GM12878 (cell line): ENCODE measurements around the gene SLC34A1. TPM values are rescaled to one million over a fixed set of nuclear protein-coding genes. Genes with fewer than 3 reads are reported as not detected.

Experiments used
- ATAC-seq: fragments of 200-7000 bp; cut with Tn5 transposase; 3 replicates; pipeline ENCODE4 v1.9.1; 2020; ENCODE audit warnings: mild to moderate bottlenecking, moderate library complexity
- BruUV-seq: library from RNA; stranded (reverse); fragments of 400-500 nt; replicated peaks from 2 replicates; lab custom pipeline; 2021; lab: Mats Ljungman, UMichigan
- CTCF ChIA-PET: fragments of 300-600 bp; sonication (Branson Sonifier 250); formaldehyde crosslinking; extraction: SDS; loops from one replicate; lab custom pipeline; 2021; ENCODE audit warnings: inconsistent platforms; lab: Yijun Ruan, JAX
- POLR2A ChIA-PET: fragments of 350-600 bp; formaldehyde crosslinking; extraction: SDS; loops from one replicate; lab custom pipeline; 2021; ENCODE audit warnings: inconsistent platforms; lab: Charles Lee
- RAD21 ChIA-PET: fragments of 300-600 bp; sonication (Branson Sonifier 250); formaldehyde crosslinking; loops from one replicate; lab custom pipeline; 2023; ENCODE audit warnings: antibody characterized with exemption; ENCODE audit not compliant: unreplicated experiment; lab: Charles Lee
- SMC1A ChIA-PET: fragments of 300-600 bp; sonication (Branson Sonifier 250); formaldehyde crosslinking; loops from one replicate; lab custom pipeline; 2023; ENCODE audit not compliant: unreplicated experiment, uncharacterized antibody; lab: Charles Lee
- DNase-seq: peaks from one replicate; pipeline ENCODE4 v3.0.0-alpha.2; 2011; ENCODE audit warnings: low read depth, low spot score
- FAIRE-seq: peaks from 3 replicates; lab custom pipeline; 2011; peaks lifted over from hg19 to GRCh38; lab: Jason Lieb, UNC
- H2AFZ ChIP-seq: 2 replicates; pipeline ENCODE4 v1.6.0; 2011; ENCODE audit warnings: low read depth, low read length, control low read depth; ENCODE audit not compliant: control insufficient read depth
- H3K27ac ChIP-seq: 2 replicates; pipeline ENCODE4 v1.5.1; 2011; ENCODE audit warnings: control low read depth; ENCODE audit not compliant: control insufficient read depth, insufficient read depth
- H3K27me3 ChIP-seq, 2 experiments: replicated peaks in 1 of 2; 2 replicates each; pipeline versions ENCODE4 v1.6.0 to v1.6.1; 2011; ENCODE audit warnings: low read length in 1 of 2; ENCODE audit not compliant: control insufficient read depth in 2 of 2, insufficient read depth in 2 of 2
- H3K36me3 ChIP-seq, 2 experiments: 2 replicates each; pipeline ENCODE4 v1.5.1; 2011; ENCODE audit warnings: low read length in 1 of 2; ENCODE audit not compliant: control insufficient read depth in 2 of 2, insufficient read depth in 2 of 2
- H3K4me1 ChIP-seq: 2 replicates; pipeline ENCODE4 v1.6.1; 2011; ENCODE audit warnings: mild to moderate bottlenecking, low read length, moderate library complexity, mixed read lengths; ENCODE audit not compliant: control insufficient read depth, insufficient read depth
- H3K4me2 ChIP-seq: 2 replicates; pipeline ENCODE4 v1.6.0; 2011; ENCODE audit warnings: control low read depth; ENCODE audit not compliant: control insufficient read depth, insufficient read depth
- H3K4me3 ChIP-seq: fragments of 200-600 bp; sonication (generic); 2 replicates; pipeline ENCODE4 v1.5.1; 2016
- H3K79me2 ChIP-seq: 2 replicates; pipeline ENCODE4 v1.6.0; 2011; ENCODE audit warnings: low read length; ENCODE audit not compliant: control insufficient read depth, insufficient read depth
- H3K9ac ChIP-seq: 2 replicates; pipeline ENCODE4 v1.8.0; 2011; ENCODE audit warnings: low read length, control low read depth, mixed read lengths; ENCODE audit not compliant: control insufficient read depth, insufficient read depth
- H3K9me3 ChIP-seq: replicated peaks from 3 replicates; pipeline ENCODE4 v1.5.1; 2011; ENCODE audit warnings: mild to moderate bottlenecking, low read length; ENCODE audit not compliant: control insufficient read depth, insufficient read depth
- H4K20me1 ChIP-seq: 2 replicates; pipeline ENCODE4 v1.6.0; 2011; ENCODE audit not compliant: control insufficient read depth, insufficient read depth
- CBFB ChIP-seq: IDR thresholded peaks from 2 replicates; pipeline ENCODE4 v1.6.1; 2016; ENCODE audit warnings: antibody characterized with exemption, low read depth
- CBX3 ChIP-seq: fragments of 200-600 bp; sonication (generic); IDR thresholded peaks from 2 replicates; pipeline ENCODE4 v1.6.1; 2016; ENCODE audit warnings: low read depth, borderline replicate concordance
- ESRRA ChIP-seq: IDR thresholded peaks from 2 replicates; pipeline ENCODE4 v1.6.1; 2012; ENCODE audit warnings: mild to moderate bottlenecking, low read length, improper control_type of control experiment
- IRF4 ChIP-seq: IDR thresholded peaks from 2 replicates; pipeline ENCODE4 v1.6.1; 2011; ENCODE audit warnings: low read depth, low read length
- PML ChIP-seq: IDR thresholded peaks from 2 replicates; pipeline ENCODE4 v1.6.1; 2012; ENCODE audit warnings: low read length, inconsistent platforms
- RCOR1 ChIP-seq: conservative IDR thresholded peaks from 2 replicates; pipeline ENCODE4 v1.6.1; 2012; ENCODE audit warnings: low read depth, low read length, improper control_type of control experiment
- SMAD1 ChIP-seq: fragments of 450-650 bp; IDR thresholded peaks from 2 replicates; pipeline ENCODE4 v1.6.1; 2018; ENCODE audit warnings: mild to moderate bottlenecking, low read depth; ENCODE audit not compliant: partially characterized antibody
- SRF ChIP-seq, 2 experiments: IDR thresholded peaks; 2 replicates each; pipeline ENCODE4 v1.6.1; 2011; ENCODE audit warnings: low read depth in 2 of 2, low read length in 2 of 2, mild to moderate bottlenecking in 1 of 2, moderate library complexity in 1 of 2
- YY1 ChIP-seq: IDR thresholded peaks from 2 replicates; pipeline ENCODE4 v1.6.1; 2011; ENCODE audit warnings: low read depth, mild to moderate bottlenecking, low read length
- WGBS: methylation state at CpG from one replicate; pipeline ENCODE4 v1.1.6; 2016; ENCODE audit warnings: low lambda C conversion rate; ENCODE audit not compliant: insufficient replicate concordance, insufficient coverage; ENCODE audit errors: missing lambda C conversion rate; 5-methylcytosine and 5-hydroxymethylcytosine counted together
- in situ Hi-C: fragments of 300-500 bp; cut with MboI; formaldehyde crosslinking; loops from 9 replicates; pipeline ENCODE4 v1.14.3; 2018; ENCODE audit warnings: mixed read lengths
- intact Hi-C: fragments of 100-400 bp; cut with micrococcal nuclease; formaldehyde crosslinking; loops from one replicate; pipeline ENCODE4 v1.14.2; 2022; ENCODE audit not compliant: unreplicated experiment
- polyA plus RNA-seq, 11 experiments: library from polyadenylated mRNA; depleted of rRNA in 4 of 11; unstranded in 6 of 11; stranded (reverse) in 5 of 11; fragments of >200 nt; fragmentation: Nextera tagmentation in 4 of 11; fragmentation: Illumina TruSeq in 1 of 11; extraction: Ambion mirVana in 4 of 11; extraction: Trizol in 1 of 11; gene quantifications; 1 replicate in 1 of 11; 2 replicates in 10 of 11; pipeline versions ENCODE4 v1.2.1 to v1.2.3, GENCODE V29; 2011 to 2016; ENCODE audit warnings: inconsistent platforms in 2 of 11, missing spikeins in 2 of 11, low read depth in 1 of 11
- total RNA-seq, 4 experiments: library from RNA; depleted of rRNA in 3 of 4; stranded (reverse); fragments of >200 nt in 3 of 4; fragmentation: Illumina TruSeq in 1 of 4; extraction: Trizol in 1 of 4; gene quantifications; 2 replicates each; pipeline versions ENCODE4 v1.2.1 to v1.2.3, GENCODE V29; 2013 to 2021
- TF ChIP-seq, protein P1 (sequence below): IDR thresholded peaks from 2 replicates; pipeline ENCODE4 v1.6.1; 2012; ENCODE audit warnings: improper control_type of control experiment, low read depth, low read length; ENCODE audit not compliant: insufficient replicate concordance
- TF ChIP-seq, protein P2 (sequence below): fragments of 450-650 bp; formaldehyde crosslinking; IDR thresholded peaks from 2 replicates; pipeline ENCODE4 v1.4.0; 2020; ENCODE audit warnings: mild to moderate bottlenecking, moderate library complexity
- TF ChIP-seq, protein P3 (sequence below): fragments of 450-650 bp; IDR thresholded peaks from 2 replicates; pipeline ENCODE4 v1.6.1; 2014; ENCODE audit warnings: mild to moderate bottlenecking

The SLC34A1 gene
- total and polyA plus RNA-seq, 10 of the 15 experiments (the other 5 are each of a cell fraction or from before 2014, with no cell fraction given), result 0.03 to 0.14 (median 0.09) TPM; not detected in 2

- 97% methylated on average over 5 of the region's 6 CpGs for WGBS
- ChIA-PET SMC1A (no interaction called here), POLR2A (interaction anchor here (0.7 kb wide), 1 partner anchor 166 kb away, joined by 3 read pairs; no protein-coding TSS in a partner anchor), CTCF (interaction anchor here (2.1 to 2.9 kb wide), 2 partner anchors 35 to 44 kb away, joined by 4 to 13 read pairs; no protein-coding TSS in a partner anchor), RAD21 (interaction anchor here (0.7 kb wide), 1 partner anchor 38 kb away, joined by 3 read pairs; no protein-coding TSS in a partner anchor)
- no peak overlapping the region for H2AFZ ChIP-seq
- H3K79me2 ChIP-seq, result peaks cover 52% of the 10 kb centered on the region
- H3K27ac ChIP-seq, result no peak overlapping the region
- H3K27me3 ChIP-seq, result no peaks in the 10 kb centered on the region
- in situ Hi-C loops (no loop called here), intact Hi-C loops (no loop called here)
- no peak for DNase-seq
- no peak overlapping the region for H3K4me2 ChIP-seq
- no peak for ATAC-seq
- H4K20me1 ChIP-seq, result 0 out of 2 replicates have a peak, but pooled peaks cover 3% of the 10 kb centered on the region
- no peak overlapping the region for H3K4me3 ChIP-seq
- peaks cover 6% of the 10 kb centered on the region for H3K4me1 ChIP-seq
- H3K9me3 ChIP-seq, result no peaks in the 10 kb centered on the region; the same call in 1 of the 3 replicates
- H3K36me3 ChIP-seq, result peaks cover 0 to 17% of the 10 kb centered on the region in 2 experiments; a peak in 2 of 4 replicates
- FAIRE-seq, result no peak
- BruUV-seq, result no TSS peak
- H3K9ac ChIP-seq, result no peak overlapping the region
- TF ChIP-seq, protein P1, sequence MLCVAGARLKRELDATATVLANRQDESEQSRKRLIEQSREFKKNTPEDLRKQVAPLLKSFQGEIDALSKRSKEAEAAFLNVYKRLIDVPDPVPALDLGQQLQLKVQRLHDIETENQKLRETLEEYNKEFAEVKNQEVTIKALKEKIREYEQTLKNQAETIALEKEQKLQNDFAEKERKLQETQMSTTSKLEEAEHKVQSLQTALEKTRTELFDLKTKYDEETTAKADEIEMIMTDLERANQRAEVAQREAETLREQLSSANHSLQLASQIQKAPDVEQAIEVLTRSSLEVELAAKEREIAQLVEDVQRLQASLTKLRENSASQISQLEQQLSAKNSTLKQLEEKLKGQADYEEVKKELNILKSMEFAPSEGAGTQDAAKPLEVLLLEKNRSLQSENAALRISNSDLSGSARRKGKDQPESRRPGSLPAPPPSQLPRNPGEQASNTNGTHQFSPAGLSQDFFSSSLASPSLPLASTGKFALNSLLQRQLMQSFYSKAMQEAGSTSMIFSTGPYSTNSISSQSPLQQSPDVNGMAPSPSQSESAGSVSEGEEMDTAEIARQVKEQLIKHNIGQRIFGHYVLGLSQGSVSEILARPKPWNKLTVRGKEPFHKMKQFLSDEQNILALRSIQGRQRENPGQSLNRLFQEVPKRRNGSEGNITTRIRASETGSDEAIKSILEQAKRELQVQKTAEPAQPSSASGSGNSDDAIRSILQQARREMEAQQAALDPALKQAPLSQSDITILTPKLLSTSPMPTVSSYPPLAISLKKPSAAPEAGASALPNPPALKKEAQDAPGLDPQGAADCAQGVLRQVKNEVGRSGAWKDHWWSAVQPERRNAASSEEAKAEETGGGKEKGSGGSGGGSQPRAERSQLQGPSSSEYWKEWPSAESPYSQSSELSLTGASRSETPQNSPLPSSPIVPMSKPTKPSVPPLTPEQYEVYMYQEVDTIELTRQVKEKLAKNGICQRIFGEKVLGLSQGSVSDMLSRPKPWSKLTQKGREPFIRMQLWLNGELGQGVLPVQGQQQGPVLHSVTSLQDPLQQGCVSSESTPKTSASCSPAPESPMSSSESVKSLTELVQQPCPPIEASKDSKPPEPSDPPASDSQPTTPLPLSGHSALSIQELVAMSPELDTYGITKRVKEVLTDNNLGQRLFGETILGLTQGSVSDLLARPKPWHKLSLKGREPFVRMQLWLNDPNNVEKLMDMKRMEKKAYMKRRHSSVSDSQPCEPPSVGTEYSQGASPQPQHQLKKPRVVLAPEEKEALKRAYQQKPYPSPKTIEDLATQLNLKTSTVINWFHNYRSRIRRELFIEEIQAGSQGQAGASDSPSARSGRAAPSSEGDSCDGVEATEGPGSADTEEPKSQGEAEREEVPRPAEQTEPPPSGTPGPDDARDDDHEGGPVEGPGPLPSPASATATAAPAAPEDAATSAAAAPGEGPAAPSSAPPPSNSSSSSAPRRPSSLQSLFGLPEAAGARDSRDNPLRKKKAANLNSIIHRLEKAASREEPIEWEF, result no peak
- TF ChIP-seq PML (no peak), CBX3 (no peak), IRF4 (no peak), CBFB (no peak), RCOR1 (no peak), SRF (IDR thresholded peaks at IDR 0.05; ENCODE audit: low read depth in 2 of 2, low read length in 2 of 2) (no peak), SMAD1 (no peak), ESRRA (no peak), YY1 (no peak)
- TF ChIP-seq, protein P2, sequence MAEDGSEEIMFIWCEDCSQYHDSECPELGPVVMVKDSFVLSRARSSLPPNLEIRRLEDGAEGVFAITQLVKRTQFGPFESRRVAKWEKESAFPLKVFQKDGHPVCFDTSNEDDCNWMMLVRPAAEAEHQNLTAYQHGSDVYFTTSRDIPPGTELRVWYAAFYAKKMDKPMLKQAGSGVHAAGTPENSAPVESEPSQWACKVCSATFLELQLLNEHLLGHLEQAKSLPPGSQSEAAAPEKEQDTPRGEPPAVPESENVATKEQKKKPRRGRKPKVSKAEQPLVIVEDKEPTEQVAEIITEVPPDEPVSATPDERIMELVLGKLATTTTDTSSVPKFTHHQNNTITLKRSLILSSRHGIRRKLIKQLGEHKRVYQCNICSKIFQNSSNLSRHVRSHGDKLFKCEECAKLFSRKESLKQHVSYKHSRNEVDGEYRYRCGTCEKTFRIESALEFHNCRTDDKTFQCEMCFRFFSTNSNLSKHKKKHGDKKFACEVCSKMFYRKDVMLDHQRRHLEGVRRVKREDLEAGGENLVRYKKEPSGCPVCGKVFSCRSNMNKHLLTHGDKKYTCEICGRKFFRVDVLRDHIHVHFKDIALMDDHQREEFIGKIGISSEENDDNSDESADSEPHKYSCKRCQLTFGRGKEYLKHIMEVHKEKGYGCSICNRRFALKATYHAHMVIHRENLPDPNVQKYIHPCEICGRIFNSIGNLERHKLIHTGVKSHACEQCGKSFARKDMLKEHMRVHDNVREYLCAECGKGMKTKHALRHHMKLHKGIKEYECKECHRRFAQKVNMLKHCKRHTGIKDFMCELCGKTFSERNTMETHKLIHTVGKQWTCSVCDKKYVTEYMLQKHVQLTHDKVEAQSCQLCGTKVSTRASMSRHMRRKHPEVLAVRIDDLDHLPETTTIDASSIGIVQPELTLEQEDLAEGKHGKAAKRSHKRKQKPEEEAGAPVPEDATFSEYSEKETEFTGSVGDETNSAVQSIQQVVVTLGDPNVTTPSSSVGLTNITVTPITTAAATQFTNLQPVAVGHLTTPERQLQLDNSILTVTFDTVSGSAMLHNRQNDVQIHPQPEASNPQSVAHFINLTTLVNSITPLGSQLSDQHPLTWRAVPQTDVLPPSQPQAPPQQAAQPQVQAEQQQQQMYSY (CRISPR knock-in tag), result no peak
- TF ChIP-seq, protein P3, sequence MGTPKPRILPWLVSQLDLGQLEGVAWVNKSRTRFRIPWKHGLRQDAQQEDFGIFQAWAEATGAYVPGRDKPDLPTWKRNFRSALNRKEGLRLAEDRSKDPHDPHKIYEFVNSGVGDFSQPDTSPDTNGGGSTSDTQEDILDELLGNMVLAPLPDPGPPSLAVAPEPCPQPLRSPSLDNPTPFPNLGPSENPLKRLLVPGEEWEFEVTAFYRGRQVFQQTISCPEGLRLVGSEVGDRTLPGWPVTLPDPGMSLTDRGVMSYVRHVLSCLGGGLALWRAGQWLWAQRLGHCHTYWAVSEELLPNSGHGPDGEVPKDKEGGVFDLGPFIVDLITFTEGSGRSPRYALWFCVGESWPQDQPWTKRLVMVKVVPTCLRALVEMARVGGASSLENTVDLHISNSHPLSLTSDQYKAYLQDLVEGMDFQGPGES, result no peak
Measured at GRCh38 chr5:177344891-177345290, 39.3 kb upstream of the SLC34A1 start.
